ENCODE data around the gene GALNT14. TPM values are rescaled to one million over a fixed set of nuclear protein-coding genes. Genes with fewer than 3 reads are reported as not detected.

Gene GALNT14
- total and polyA plus RNA-seq, 5 donors from 2014 or later, result not detected

- no peak overlapping the region for H3K4me3 ChIP-seq (ENCODE audit: low read depth, low read length)
- H3K36me3 ChIP-seq (ENCODE audit: control insufficient read depth, insufficient read depth, low read length), result no peaks in the 10 kb centered on the region
- Mint-ChIP-seq H3K27me3 (peaks cover 11% of the 10 kb centered on the region), H3K4me3 (no peak overlapping the region), H3K27ac (no peak overlapping the region), H3K36me3 (no peaks in the 10 kb centered on the region), H3K9me3 (no peaks in the 10 kb centered on the region), H3K4me1 (no peaks in the 10 kb centered on the region)
- no peaks in the 10 kb centered on the region for H3K4me1 ChIP-seq (ENCODE audit: control insufficient read depth, insufficient read depth, low read length, poor library complexity, severe bottlenecking)
- H3K27me3 ChIP-seq (ENCODE audit: control insufficient read depth, insufficient read depth, low read length), result peaks cover 4% of the 10 kb centered on the region
- H3K9me3 ChIP-seq (ENCODE audit: control insufficient read depth in 2 of 2, low read length in 2 of 2), result no peaks in the 10 kb centered on the region
- DNase-seq (no peak), ATAC-seq (ENCODE audit: low read depth in 2 of 2) (no peak)
- H3K27ac ChIP-seq (ENCODE audit: insufficient read depth, low read length, poor library complexity, severe bottlenecking), result no peak overlapping the region
Measured at GRCh38 chr2:31113765-31114164, 24.5 kb downstream of the GALNT14 start.

GRCh38 chr2:31112544-31112943, 25.7 kb downstream of the GALNT14 start:
- no peaks in the 10 kb centered on the region for H3K36me3 Mint-ChIP-seq
- H3K4me3 Mint-ChIP-seq, result no peak overlapping the region

GRCh38 chr2:31110998-31111397, 27.2 kb downstream of the GALNT14 start:
- peaks cover 11% of the 10 kb centered on the region for H3K27me3 Mint-ChIP-seq
- Histone ChIP-seq H3K27ac (ENCODE audit: insufficient read depth, low read length, poor library complexity, severe bottlenecking) (no peak overlapping the region), H3K9me3 (ENCODE audit: control insufficient read depth in 2 of 2, low read length in 2 of 2) (no peaks in the 10 kb centered on the region), H3K27me3 (ENCODE audit: control insufficient read depth, insufficient read depth, low read length) (peaks cover 4% of the 10 kb centered on the region), H3K36me3 (ENCODE audit: control insufficient read depth, insufficient read depth, low read length) (no peaks in the 10 kb centered on the region), H3K4me1 (ENCODE audit: control insufficient read depth, insufficient read depth, low read length, poor library complexity, severe bottlenecking) (no peaks in the 10 kb centered on the region), H3K4me3 (ENCODE audit: low read depth, low read length) (no peak overlapping the region)
- H3K36me3 Mint-ChIP-seq, result no peaks in the 10 kb centered on the region
- H3K4me1 Mint-ChIP-seq, result no peaks in the 10 kb centered on the region
- DNase-seq, result no peak
- peaks cover 0 to 1% (median 0%) of the 10 kb centered on the region in 7 donors for H3K9me3 Mint-ChIP-seq
- no peak overlapping the region for H3K4me3 Mint-ChIP-seq
- H3K27ac Mint-ChIP-seq, result no peak overlapping the region
- ATAC-seq (ENCODE audit: low read depth in 2 of 2), result no peak

More at GRCh38 chr2:31112544-31112943, 25.7 kb downstream of the GALNT14 start:
- ATAC-seq (ENCODE audit: low read depth in 2 of 2), result no peak
- H3K9me3 Mint-ChIP-seq, result no peaks in the 10 kb centered on the region
- H3K4me3 ChIP-seq (ENCODE audit: low read depth, low read length), result no peak overlapping the region
- no peaks in the 10 kb centered on the region for H3K9me3 ChIP-seq (ENCODE audit: control insufficient read depth in 2 of 2, low read length in 2 of 2)
- H3K4me1 ChIP-seq (ENCODE audit: control insufficient read depth, insufficient read depth, low read length, poor library complexity, severe bottlenecking), result no peaks in the 10 kb centered on the region
- DNase-seq, result no peak
- H3K4me1 Mint-ChIP-seq, result no peaks in the 10 kb centered on the region
- no peak overlapping the region for H3K27ac Mint-ChIP-seq
- no peak overlapping the region for H3K27ac ChIP-seq (ENCODE audit: insufficient read depth, low read length, poor library complexity, severe bottlenecking)
- H3K27me3 Mint-ChIP-seq, result peaks cover 11% of the 10 kb centered on the region
- H3K27me3 ChIP-seq (ENCODE audit: control insufficient read depth, insufficient read depth, low read length), result peaks cover 4% of the 10 kb centered on the region
- H3K36me3 ChIP-seq (ENCODE audit: control insufficient read depth, insufficient read depth, low read length), result no peaks in the 10 kb centered on the region

GRCh38 chr2:31110431-31110830, 27.8 kb downstream of the GALNT14 start:
- H3K9me3 ChIP-seq (ENCODE audit: control insufficient read depth in 2 of 2, low read length in 2 of 2), result no peaks in the 10 kb centered on the region
- Mint-ChIP-seq H3K4me1 (no peaks in the 10 kb centered on the region), H3K4me3 (no peak overlapping the region), H3K27me3 (peaks cover 11% of the 10 kb centered on the region), H3K36me3 (no peaks in the 10 kb centered on the region), H3K27ac (no peak overlapping the region), H3K9me3 (peaks cover 0 to 1% (median 0%) of the 10 kb centered on the region in 7 donors)
- H3K27ac ChIP-seq (ENCODE audit: insufficient read depth, low read length, poor library complexity, severe bottlenecking), result no peak overlapping the region
- peaks cover 4% of the 10 kb centered on the region for H3K27me3 ChIP-seq (ENCODE audit: control insufficient read depth, insufficient read depth, low read length)
- DNase-seq (no peak), ATAC-seq (ENCODE audit: low read depth in 2 of 2) (no peak)
- H3K4me1 ChIP-seq (ENCODE audit: control insufficient read depth, insufficient read depth, low read length, poor library complexity, severe bottlenecking), result no peaks in the 10 kb centered on the region
- no peak overlapping the region for H3K4me3 ChIP-seq (ENCODE audit: low read depth, low read length)
- H3K36me3 ChIP-seq (ENCODE audit: control insufficient read depth, insufficient read depth, low read length), result no peaks in the 10 kb centered on the region

- no peaks in the 10 kb centered on the region for H3K36me3 Mint-ChIP-seq
- H3K4me1 Mint-ChIP-seq, result no peaks in the 10 kb centered on the region
- H3K9me3 Mint-ChIP-seq, result peaks cover 0 to 1% (median 0%) of the 10 kb centered on the region in 7 donors
- no peaks in the 10 kb centered on the region for H3K4me1 ChIP-seq (ENCODE audit: control insufficient read depth, insufficient read depth, low read length, poor library complexity, severe bottlenecking)
- no peak overlapping the region for H3K27ac Mint-ChIP-seq
- no peak for DNase-seq
- H3K36me3 ChIP-seq (ENCODE audit: control insufficient read depth, insufficient read depth, low read length), result no peaks in the 10 kb centered on the region
- H3K27ac ChIP-seq (ENCODE audit: insufficient read depth, low read length, poor library complexity, severe bottlenecking), result no peak overlapping the region
- no peaks in the 10 kb centered on the region for H3K9me3 ChIP-seq (ENCODE audit: control insufficient read depth in 2 of 2, low read length in 2 of 2)
- peaks cover 4% of the 10 kb centered on the region for H3K27me3 ChIP-seq (ENCODE audit: control insufficient read depth, insufficient read depth, low read length)
- H3K27me3 Mint-ChIP-seq, result peaks cover 11% of the 10 kb centered on the region
- no peak for ATAC-seq (ENCODE audit: low read depth in 2 of 2)
- H3K4me3 Mint-ChIP-seq, result no peak overlapping the region
- no peak overlapping the region for H3K4me3 ChIP-seq (ENCODE audit: low read depth, low read length)
Measured at GRCh38 chr2:31109633-31110192, 28.5 kb downstream of the GALNT14 start.

- Mint-ChIP-seq H3K4me3 (no peak overlapping the region), H3K9me3 (peaks cover 0 to 3% (median 0%) of the 10 kb centered on the region in 7 donors), H3K27ac (no peak overlapping the region), H3K36me3 (no peaks in the 10 kb centered on the region), H3K27me3 (peaks cover 4% of the 10 kb centered on the region), H3K4me1 (no peaks in the 10 kb centered on the region)
- Histone ChIP-seq H3K4me1 (ENCODE audit: control insufficient read depth, insufficient read depth, low read length, poor library complexity, severe bottlenecking) (no peaks in the 10 kb centered on the region), H3K27me3 (ENCODE audit: control insufficient read depth, insufficient read depth, low read length) (peaks cover 6% of the 10 kb centered on the region), H3K9me3 (ENCODE audit: control insufficient read depth in 2 of 2, low read length in 2 of 2) (no peaks in the 10 kb centered on the region), H3K36me3 (ENCODE audit: control insufficient read depth, insufficient read depth, low read length) (no peaks in the 10 kb centered on the region), H3K27ac (ENCODE audit: insufficient read depth, low read length, poor library complexity, severe bottlenecking) (no peak overlapping the region), H3K4me3 (ENCODE audit: low read depth, low read length) (no peak overlapping the region)
- DNase-seq (no peak), ATAC-seq (ENCODE audit: low read depth in 2 of 2) (no peak)
Measured at GRCh38 chr2:31108561-31109286, 29.5 kb downstream of the GALNT14 start.

GRCh38 chr2:31107591-31108300, 30.5 kb downstream of the GALNT14 start:
- Histone ChIP-seq H3K27me3 (ENCODE audit: control insufficient read depth, insufficient read depth, low read length) (peaks cover 2% of the 10 kb centered on the region), H3K4me3 (ENCODE audit: low read depth, low read length) (no peak overlapping the region), H3K27ac (ENCODE audit: insufficient read depth, low read length, poor library complexity, severe bottlenecking) (no peak overlapping the region), H3K36me3 (ENCODE audit: control insufficient read depth, insufficient read depth, low read length) (no peaks in the 10 kb centered on the region), H3K9me3 (ENCODE audit: control insufficient read depth in 2 of 2, low read length in 2 of 2) (no peaks in the 10 kb centered on the region), H3K4me1 (ENCODE audit: control insufficient read depth, insufficient read depth, low read length, poor library complexity, severe bottlenecking) (no peaks in the 10 kb centered on the region)
- no peaks in the 10 kb centered on the region for H3K4me1 Mint-ChIP-seq
- no peaks in the 10 kb centered on the region for H3K36me3 Mint-ChIP-seq
- ATAC-seq (ENCODE audit: low read depth in 2 of 2), result no peak
- peaks cover 0 to 3% (median 0%) of the 10 kb centered on the region in 7 donors for H3K9me3 Mint-ChIP-seq
- no peak for DNase-seq
- H3K27ac Mint-ChIP-seq, result no peak overlapping the region
- H3K4me3 Mint-ChIP-seq, result no peak overlapping the region
- no peaks in the 10 kb centered on the region for H3K27me3 Mint-ChIP-seq
